ENCODE results near the gene ARHGAP22. TPM values are rescaled to one million over a fixed set of nuclear protein-coding genes. Genes with fewer than 3 reads are reported as not detected.

The ARHGAP22 gene
- total RNA-seq, 1 donor from 2014 or later = 24.5 TPM

GRCh38 chr10:48476279-48476982 lies 128.4 kb downstream of the ARHGAP22 start:
- no peak for DNase-seq (ENCODE audit: low read depth)
- no peak overlapping the region for H3K4me3 ChIP-seq (ENCODE audit: low read depth, low read length)
- no peak for TF ChIP-seq CTCF (conservative IDR thresholded peaks at IDR 0.05; ENCODE audit: low read depth, low read length)

- TF ChIP-seq CTCF (conservative IDR thresholded peaks at IDR 0.05; ENCODE audit: low read depth, low read length) = no peak
- no peak overlapping the region for H3K4me3 ChIP-seq (ENCODE audit: low read depth, low read length)
- DNase-seq (ENCODE audit: low read depth) = no peak
Observed at GRCh38 chr10:48475943-48476278, 129.0 kb downstream of the ARHGAP22 start.

GRCh38 chr10:48474765-48475365 lies 130.0 kb downstream of the ARHGAP22 start:
- DNase-seq (ENCODE audit: low read depth) = no peak
- no peak overlapping the region for H3K4me3 ChIP-seq (ENCODE audit: low read depth, low read length)
- TF ChIP-seq CTCF (conservative IDR thresholded peaks at IDR 0.05; ENCODE audit: low read depth, low read length) = no peak

- DNase-seq (ENCODE audit: low read depth) = no peak
- no peak for TF ChIP-seq CTCF (conservative IDR thresholded peaks at IDR 0.05; ENCODE audit: low read depth, low read length)
- no peak overlapping the region for H3K4me3 ChIP-seq (ENCODE audit: low read depth, low read length)
Observed at GRCh38 chr10:48473704-48474103, 131.2 kb downstream of the ARHGAP22 start.

GRCh38 chr10:48472501-48473069 lies 132.3 kb downstream of the ARHGAP22 start:
- DNase-seq (ENCODE audit: low read depth) = no peak
- no peak overlapping the region for H3K4me3 ChIP-seq (ENCODE audit: low read depth, low read length)
- no peak for TF ChIP-seq CTCF (conservative IDR thresholded peaks at IDR 0.05; ENCODE audit: low read depth, low read length)

GRCh38 chr10:48470893-48471805 lies 133.7 kb downstream of the ARHGAP22 start:
- TF ChIP-seq CTCF (conservative IDR thresholded peaks at IDR 0.05; ENCODE audit: low read depth, low read length) = no peak
- H3K4me3 ChIP-seq (ENCODE audit: low read depth, low read length) = no peak overlapping the region
- no peak for DNase-seq (ENCODE audit: low read depth)
